ENCODE results near the gene MAP3K1.

- TF ChIP-seq CTCF (IDR thresholded peaks at IDR 0.05) (no peak; the same call in 1 of the 2 replicates), ZFX (IDR thresholded peaks at IDR 0.05; ENCODE audit: borderline replicate concordance) (no peak)
Observed at GRCh38 chr5:56814963-56815657, at the start of gene MAP3K1.
